Activated T-cell treated with anti-CD3 and anti-CD28 coated beads for 48 hours (primary cell): ENCODE results near the gene NBR1.
A peak's percentile ranks its signal among the peaks of the same experiment; 100 is the strongest.
"Not testable (repeated sequence)": the region's sequence is repeated elsewhere in the genome, so short reads cannot be mapped to it uniquely, and the experiment has no call there.

Source experiments
- DNase-seq: peaks from one replicate; pipeline ENCODE4 v3.0.0-alpha.2; 2020; ENCODE audit warnings: low read depth

Gene NBR1

GRCh38 chr17:43153197-43153835 is 17.7 kb upstream of the NBR1 start:
- not testable (repeated sequence) for DNase-seq

GRCh38 chr17:43155666-43156065 is 15.3 kb upstream of the NBR1 start:
- DNase-seq: no peak

GRCh38 chr17:43159232-43159631 is 11.8 kb upstream of the NBR1 start:
- DNase-seq: not testable (repeated sequence)

GRCh38 chr17:43159957-43160356 is 11.1 kb upstream of the NBR1 start:
- not testable (repeated sequence) for DNase-seq

- not testable (repeated sequence) for DNase-seq
Observed at GRCh38 chr17:43165971-43166370, 5.0 kb upstream of the NBR1 start.

GRCh38 chr17:43169561-43170139 is 1.4 kb upstream of the NBR1 start:
- no peak for DNase-seq

- DNase-seq: peak; percentile 80
Observed at GRCh38 chr17:43170140-43170765, 761 bp upstream of the NBR1 start.

- peak; percentile 3 for DNase-seq
Observed at GRCh38 chr17:43171586-43172487, 823 bp downstream of the NBR1 start.

- DNase-seq: no peak
Observed at GRCh38 chr17:43175213-43176118, 4.5 kb downstream of the NBR1 start.

GRCh38 chr17:43176119-43176570 is 5.1 kb downstream of the NBR1 start:
- no peak for DNase-seq

- DNase-seq: no peak
Observed at GRCh38 chr17:43183921-43184320, 12.9 kb downstream of the NBR1 start.

- DNase-seq: not testable (repeated sequence)
Observed at GRCh38 chr17:43186656-43187055, 15.6 kb downstream of the NBR1 start.

- no peak for DNase-seq
Observed at GRCh38 chr17:43193251-43193650, 22.2 kb downstream of the NBR1 start.

- no peak for DNase-seq
Observed at GRCh38 chr17:43199633-43200032, 28.6 kb downstream of the NBR1 start.

GRCh38 chr17:43200127-43200526 is 29.1 kb downstream of the NBR1 start:
- no peak for DNase-seq

- DNase-seq: not testable (repeated sequence)
Observed at GRCh38 chr17:43203013-43203412, 32.0 kb downstream of the NBR1 start.

- DNase-seq: no peak
Observed at GRCh38 chr17:43210576-43210975, 39.6 kb downstream of the NBR1 start.

- DNase-seq: no peak
Observed at GRCh38 chr17:43211123-43211479, 40.1 kb downstream of the NBR1 start.

GRCh38 chr17:43211480-43212402 is 40.7 kb downstream of the NBR1 start, which contains the start of gene TMEM106A:
TSS of gene TMEM106A (plus strand) at chr17:43211875. CDS start at chr17:43213042, 1,167 bp downstream.
- peak; percentile 63 for DNase-seq
